HG03196 (cell line): ENCODE measurements around the gene RASSF10.
"Not testable (repeated sequence)": the region's sequence is repeated elsewhere in the genome, so short reads cannot be mapped to it uniquely, and the experiment has no call there.

Experiments
- ATAC-seq: cut with Tn5 transposase; IDR thresholded peaks from one replicate; pipeline ENCODE4 v1.9.1; 2021; ENCODE audit not compliant: unreplicated experiment

The RASSF10 gene

DNA sequence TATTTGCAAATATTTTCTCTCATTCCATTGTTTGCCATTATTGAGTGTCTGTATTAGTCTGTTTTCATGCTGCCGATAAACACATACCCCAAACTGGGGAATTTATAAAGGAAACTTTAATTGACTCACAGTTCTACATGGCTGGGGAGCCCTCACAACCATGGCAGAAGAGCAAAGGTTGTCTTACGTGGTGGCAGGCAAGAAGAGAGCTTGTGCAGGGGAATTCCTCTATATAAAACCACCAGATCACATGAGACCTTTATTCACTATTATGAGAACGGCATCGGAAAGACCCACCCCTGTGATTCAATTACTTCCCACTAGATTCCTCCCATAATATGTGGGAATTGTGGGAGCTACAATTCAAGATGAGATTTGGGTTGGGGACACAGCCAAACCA is 10.2 kb downstream of the RASSF10 start:
- ATAC-seq: no peak

DNA sequence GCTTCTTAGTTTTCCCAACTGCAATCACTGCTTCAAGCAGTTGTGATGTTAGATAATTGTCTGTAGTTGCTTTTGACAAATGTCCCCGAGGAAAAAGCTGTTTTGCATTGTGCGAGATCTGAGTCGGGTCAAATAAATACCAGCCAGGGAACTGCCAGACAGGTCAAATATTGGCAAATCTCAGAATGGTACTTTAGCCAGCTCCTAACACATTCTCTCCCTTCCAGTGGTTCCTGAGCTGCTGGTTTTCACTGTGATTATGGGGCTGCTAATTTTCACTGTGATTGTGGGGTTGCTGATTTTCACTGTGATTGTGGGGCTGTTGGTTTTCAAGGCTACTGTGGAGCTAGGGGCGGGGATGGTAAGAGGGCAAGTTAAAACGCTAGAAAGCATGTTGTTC is 14.3 kb downstream of the RASSF10 start:
- no peak for ATAC-seq

DNA sequence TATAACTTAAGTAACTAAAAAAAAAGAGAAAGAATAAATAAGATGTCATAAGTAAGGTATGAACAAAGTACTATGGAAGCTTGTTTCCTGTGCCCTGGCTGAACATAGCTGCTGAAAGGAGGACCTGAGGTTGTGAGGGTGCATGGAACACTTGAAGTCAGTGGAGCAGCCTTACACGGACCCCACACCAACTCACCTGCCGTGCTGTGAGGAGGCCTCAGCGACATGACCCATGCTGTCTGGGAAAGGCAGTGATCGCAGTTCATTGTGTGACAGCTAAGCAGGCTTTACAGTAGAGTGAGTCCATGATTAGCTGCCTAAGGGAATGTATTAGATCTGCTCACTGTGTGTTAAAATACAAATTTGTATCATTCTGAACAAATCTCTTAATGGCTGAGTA is 17.6 kb downstream of the RASSF10 start:
- ATAC-seq: no peak

DNA sequence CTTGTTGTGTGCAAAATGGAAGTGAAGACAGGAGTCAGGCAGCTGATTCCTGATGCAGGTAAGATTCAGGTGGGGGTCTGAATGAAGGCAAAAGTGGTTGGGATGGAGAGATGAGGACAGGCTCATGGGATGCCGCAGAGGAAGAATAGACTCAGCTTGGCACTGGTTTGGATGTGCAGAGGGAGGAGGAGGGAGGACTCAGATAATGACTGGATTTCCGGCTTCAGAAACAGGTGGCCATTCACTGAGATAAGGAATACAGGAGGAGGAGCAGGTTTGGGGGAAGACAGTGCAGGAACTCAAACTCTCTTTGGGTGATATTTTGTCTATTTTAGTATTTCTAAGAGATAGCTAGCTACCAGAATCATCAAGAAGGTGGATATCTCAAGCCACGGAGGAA is 19.2 kb downstream of the RASSF10 start:
- ATAC-seq: no peak

DNA sequence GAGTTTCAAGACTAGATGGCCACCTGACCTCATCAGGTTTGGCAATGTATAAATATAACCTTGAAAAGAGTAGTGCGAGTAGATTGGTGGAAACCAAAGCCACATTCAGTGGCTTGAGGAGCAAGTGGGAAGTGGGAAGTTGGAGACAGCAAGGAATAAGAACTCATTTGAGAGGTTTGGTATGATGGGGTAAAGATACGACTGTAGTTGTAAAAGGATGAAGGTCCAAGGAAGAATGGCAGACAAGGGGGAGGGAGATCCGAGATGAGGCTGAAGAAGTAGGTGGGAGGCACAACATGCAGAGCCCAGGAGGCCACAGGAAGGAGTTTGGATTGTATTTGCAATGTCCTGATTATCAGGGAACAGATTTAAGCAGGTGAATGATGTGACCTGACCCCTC is 20.8 kb downstream of the RASSF10 start:
- no peak for ATAC-seq

DNA sequence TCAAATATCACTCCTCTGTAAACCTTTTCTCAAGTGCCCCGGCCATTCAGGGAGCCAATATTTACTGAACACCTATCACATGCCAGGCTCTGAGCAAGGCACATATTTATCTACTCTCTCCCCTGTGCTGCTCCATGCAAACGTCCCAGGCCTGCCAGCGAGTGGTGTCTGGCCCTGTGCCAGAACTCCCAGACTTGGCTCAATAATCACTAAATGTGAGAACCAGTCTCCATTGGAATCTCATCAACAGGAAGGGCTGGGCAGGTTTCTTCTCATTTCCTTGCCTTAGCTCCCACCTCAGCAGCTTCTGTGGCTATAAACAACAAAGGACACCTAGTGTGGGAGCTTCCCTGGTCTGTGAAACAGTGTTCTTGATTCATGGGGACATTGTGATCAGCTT is 21.7 kb downstream of the RASSF10 start:
- ATAC-seq: no peak

DNA sequence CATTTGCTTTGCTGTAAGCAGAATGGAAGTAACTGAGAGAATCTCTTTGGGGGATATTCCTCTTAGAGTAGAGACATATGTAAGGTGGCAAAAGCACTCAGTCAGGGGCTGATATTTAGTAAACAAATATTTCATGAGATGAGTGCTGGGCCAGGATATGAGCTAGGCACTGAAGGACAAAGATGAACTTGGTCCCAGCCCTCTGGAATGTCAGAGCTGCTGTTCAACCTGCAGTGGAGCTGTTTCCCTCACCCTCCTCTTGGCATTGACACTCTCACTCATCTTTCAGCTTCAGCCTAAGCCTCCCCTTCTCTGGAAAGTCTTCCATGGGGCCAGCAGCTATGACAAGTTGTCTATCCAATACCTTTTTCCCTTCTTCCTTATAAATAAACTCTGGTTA is 22.2 kb downstream of the RASSF10 start:
- ATAC-seq: no peak

DNA sequence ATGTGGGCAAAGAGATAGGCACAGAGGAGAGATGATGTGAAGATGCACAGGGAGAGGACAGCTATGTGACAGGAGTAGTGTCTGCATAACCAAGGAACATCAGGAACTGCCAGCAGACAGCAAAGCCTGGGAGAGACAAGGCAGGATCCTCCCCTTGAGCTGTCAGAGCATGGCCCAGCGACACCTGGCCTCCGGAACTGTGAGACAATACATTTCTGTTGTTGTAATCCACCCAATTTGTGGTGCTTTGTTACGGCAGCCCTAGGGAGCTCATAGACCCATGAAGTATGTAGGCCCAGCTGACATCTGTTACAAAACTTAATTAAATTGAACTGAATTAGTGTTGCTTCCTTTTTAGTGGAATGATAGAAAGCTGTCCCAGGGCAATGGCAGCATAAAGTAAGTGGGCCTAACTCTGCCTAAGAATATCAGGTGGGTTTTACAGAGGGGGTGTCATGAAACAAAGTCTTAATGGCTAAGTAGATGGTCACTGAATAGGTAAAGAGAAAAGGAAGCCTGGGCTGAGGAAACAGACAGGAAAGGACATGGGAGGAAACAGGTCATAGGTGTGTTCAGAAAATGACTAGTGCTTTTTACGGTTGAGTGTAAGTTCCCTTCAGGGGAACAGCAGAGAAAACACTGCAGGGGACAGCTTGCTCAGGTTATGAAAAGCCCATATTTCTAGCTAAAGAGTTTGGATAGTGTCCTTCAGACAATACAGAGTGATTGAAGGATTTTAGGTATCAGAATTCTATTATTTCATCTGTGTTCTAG is 24.8 kb downstream of the RASSF10 start:
- ATAC-seq: no peak

DNA sequence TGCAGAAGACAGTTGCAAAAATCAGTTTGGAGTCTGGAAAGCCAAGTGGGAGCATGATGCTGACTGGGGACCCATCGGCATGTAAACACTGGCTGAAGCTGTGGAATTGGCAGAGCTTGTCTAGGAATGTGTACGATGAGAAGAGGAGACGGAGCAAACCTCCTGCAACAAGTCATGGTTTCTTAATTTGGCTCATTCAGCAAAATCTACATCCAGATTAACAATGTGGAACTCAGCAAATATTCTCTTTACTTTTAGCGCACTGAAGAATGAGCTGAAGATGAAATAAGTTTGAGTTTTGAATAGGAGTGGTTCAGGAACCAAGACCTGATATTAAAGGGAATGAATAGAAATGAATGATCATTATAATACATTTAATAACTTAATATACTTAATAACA is 26.6 kb downstream of the RASSF10 start:
- no peak for ATAC-seq

DNA sequence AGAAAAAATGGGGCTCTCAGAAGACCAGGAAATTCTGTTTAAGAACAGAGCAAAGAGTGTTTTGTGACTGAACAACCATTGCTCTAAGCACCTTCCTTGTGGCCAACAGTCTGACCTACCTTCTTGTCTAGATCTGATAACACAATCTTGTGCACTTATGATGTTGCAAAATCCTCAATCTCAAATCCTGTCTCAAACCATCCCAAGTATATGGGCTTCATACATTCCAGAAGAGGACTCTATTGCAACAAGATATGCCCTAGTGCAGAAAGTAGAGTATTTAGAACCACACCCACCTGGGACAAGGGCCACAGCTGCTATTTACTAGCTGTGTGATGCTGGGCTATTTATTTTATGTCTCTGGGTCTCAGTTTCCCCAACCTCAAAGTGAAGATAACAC is 27.1 kb downstream of the RASSF10 start:
- no peak for ATAC-seq

DNA sequence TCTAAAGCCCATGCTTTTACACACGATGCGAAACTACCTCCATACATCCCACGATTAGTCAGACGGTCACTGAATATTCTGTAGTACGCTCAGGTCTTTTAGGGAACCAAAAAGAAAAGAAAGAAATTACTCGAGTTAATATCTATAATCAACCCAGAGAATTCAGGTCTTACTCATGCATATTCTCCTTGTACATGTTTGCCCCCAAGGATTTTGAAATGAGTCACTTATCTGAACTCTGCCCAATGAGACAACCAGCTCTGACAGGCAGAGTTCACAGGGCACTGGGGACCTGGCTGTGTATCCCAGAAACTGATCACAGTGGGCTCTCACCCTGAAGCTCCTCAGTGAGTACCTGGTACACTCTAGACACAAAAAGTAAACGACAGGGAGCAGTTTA is 29.2 kb downstream of the RASSF10 start:
- ATAC-seq: no peak

DNA sequence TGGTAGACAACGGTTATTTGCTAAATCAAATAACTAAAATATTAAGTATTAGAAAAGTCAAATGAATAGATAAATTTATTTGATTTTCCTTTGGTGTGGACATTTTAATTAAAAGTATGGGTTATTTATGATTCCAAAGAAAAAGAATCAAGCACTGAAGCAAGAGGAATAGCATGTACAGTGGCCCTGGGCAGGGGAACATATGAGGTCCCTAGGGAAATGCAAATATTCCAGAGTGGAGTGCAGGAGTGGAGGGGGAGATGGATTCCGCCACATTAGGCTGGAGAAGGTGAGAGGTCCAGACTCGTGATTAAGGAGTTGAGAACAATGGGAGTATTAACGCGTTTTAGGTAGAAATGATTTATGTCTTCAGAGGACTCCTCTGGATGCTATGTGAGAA is 30.0 kb downstream of the RASSF10 start:
- no peak for ATAC-seq

DNA sequence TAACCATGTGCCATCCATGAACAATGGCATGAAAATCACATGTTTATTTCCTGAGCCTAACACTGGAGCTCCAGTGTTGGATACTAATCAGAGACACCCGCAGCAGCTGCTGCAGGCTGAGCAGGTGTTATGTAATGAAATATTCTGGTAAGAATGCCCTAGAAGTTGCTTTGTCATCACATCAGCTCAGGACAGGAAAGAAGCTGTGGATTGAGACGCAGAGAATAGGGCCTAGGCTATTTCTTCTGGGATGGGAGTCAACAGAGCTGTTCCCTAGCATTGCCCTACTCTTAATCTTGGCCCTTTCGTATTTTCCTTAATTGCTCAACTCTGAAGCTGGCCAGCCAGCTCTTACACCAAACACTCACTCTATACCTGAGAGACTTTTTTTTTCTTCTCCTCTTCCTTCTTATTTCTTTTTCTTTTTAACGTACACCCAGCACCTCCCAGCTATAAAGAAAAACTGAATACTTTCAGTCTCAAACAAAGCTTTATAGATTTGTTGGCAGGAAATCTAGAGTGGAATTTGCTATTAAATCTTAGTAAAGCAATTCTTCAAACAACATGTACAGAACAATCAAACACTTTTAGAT is 31.9 kb downstream of the RASSF10 start:
- no peak for ATAC-seq

DNA sequence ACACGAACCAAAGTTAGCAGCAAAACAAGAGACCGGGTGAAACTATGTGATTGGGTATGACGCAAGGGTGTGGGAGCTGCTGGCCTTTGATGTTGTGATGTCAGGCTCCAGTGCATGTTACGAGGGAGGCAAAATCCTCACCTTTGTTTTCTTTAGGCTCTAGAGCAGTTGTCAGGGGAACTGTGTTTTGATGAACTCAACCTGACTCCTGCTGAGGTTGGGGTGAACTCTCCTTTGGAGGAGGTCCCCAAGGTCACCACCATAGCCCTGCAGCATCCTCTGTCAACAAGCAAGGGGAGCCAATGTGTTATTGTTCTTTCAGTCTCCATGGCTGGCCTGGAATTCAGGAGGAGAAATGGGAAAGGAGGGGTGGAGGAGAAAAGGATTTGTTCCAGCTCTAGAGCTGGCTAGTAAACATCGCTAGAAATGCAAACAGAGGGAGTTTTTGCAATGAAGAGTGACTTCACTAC is 33.8 kb downstream of the RASSF10 start:
- no peak for ATAC-seq

DNA sequence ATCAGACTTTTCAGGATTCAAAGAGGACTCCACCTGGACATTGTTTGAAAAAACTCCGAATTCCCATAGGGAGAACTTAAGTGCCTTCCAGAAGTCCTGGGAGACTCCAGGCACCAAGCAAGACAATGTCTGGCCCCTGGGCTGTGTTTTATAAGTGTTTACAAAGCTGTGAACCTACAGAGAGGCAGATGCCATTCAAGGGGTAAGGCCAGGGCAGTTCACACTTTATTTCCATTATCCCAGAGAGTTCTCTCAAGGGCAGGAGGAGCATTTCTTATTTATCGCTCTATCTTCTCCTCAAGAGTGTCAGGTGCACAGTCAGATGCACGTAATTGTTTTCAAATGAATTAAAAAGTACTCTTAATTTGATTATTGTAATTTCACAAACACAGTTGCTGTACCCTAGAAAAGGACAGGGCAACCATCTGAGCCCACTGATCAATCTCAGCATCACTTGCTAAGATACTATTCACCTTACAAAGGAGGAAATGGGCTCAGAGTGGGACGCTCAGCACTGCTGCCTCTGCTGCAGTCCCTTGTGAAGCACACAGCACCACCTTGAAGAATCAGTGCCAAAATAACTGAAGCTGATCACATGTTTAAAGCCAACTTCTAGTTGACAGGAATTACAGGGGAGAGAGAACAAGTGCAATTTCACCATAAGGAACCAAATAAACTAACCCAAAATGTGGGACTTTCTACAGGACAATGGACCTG is 35.0 kb downstream of the RASSF10 start:
- no peak for ATAC-seq

DNA sequence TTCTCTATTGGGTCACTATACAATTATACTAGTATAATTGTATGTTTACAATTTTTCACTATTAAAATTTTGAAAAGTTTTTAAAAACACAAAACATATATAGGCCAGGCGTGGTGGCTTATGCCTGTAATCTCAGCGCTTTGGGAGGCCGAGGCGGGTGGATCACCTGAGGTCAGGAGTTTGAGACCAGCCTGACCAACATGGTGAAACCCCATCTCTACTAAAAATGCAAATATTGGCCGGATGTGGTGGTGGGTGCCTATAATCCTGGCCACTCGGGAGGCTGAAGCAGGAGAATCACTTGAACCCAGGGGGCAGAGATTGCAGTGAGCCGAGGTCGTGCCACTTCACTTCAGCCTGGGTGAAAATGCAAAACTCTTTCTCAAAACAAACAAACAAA is 36.0 kb downstream of the RASSF10 start:
- ATAC-seq: not testable (repeated sequence)

DNA sequence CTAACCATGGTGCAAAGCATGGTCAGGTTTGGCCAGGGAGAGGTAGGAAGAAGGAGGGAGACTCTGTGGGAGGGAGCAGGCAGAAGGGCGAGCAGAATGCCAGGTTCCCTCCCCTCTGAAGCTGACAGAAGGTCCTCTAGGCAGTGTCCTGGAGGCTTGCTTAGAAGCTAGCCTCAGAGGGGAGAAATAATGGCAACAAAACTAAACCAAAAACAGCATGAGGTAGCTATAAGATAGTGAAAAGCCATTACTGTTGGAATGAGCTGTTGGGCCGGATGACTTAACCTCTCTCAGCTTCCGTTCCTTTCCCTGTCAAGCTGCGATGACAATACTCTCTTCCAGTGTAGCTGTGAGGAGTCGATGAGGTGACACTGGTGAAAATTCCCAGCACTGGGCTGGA is 36.6 kb downstream of the RASSF10 start:
- ATAC-seq: no peak

DNA sequence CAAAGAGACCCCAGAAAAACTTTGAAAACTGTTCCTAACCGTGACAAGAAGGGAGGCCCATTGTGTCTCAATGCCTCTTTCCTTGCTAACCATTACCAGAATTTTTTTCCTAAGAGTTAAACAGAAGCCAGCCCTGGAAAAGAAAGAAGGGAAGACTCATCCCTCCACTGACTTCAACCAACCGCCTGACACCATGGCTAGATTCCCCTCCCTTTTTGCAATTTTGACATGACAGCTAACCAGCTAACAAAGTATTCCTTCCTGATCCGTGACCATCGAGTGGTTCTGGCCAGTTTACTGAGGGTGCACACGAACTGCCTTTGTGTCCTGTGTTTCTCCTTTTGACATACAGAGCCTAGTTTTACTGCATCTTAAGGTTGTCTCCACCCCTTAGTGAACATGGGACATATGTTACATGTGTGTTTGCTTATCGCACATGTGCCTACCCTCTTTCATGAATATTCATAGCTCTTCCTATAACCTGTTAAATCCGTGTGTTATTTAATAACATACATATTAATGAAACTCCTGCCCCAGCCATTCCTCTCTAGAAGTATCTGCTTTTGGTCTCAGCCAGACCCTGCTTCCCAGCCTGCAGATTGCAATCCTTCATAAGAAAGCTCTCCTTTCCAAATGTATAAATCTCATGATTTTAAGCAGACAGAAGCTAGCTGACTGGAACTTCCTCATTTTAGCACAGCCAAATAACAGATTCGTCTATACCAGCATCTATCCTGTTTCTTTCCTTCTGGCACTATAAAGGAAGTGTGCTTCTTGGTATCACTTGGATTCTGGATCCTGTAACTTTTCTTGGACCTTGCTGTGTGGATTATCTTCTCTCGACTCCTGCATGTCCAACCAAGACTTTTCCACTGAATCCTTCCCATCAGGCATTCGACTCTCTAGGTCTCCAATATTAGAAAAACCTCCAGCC is 37.8 kb downstream of the RASSF10 start:
- no peak for ATAC-seq

DNA sequence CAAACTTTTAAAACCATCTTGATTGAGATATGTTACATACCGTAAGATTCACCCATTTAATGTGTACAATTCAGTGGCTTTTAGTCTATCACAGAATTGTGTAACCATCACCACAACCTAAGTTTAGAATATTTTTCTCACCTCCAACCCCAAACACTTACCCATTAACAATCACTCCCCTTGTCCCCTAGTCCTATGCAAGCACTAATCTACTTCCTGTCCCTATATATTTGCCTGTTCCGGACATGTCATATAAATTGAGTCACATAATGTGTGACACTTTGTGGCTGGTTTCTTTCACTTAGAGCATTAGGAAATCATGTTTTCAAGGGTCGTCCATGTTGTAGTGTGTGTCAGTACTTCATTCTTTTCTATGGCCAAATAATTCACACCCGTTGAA is 38.8 kb downstream of the RASSF10 start:
- ATAC-seq: no peak

DNA sequence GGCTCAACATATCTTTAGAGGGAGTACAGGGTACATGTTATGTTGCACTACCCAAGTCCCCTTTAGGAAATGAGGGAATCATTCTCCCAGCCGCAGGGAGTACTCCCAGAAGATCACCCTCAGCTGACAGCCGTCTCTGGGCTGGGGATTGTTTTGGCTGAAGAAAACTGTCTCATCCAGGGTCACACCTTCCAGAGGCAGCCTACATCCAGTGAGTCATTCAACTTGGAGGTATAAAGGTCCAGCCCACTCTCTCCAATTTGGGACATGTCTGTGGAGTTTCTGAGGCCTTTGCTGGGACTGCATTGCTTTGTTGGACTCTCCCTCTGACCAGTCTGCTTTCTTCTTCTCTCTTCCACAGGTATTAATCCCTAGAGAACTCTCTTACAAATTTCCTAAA is 42.1 kb downstream of the RASSF10 start:
- no peak for ATAC-seq

DNA sequence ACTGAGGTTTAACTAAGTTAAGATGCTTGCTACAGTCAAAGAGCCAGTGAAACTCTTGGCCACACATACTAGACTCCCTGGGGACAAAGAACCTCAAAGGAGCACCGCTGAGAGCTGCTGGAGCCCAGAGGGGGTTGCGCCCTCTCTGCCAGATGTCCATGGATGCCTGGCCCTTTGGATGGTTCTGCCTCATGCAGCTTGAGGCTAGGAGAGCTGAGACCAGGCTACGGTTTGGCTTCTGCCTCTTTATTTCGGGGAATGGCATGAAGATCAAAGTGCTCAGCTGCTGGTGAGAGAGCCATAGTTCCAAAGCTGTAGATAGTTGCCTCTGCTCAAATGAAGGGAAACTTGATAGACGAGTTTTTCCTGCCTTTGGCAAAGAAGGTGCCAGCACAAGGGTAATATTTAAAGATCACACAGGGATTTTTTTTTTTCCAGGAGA is 43.0 kb downstream of the RASSF10 start:
- no peak for ATAC-seq
